Upper lobe of right lung (tissue), 1 donor: ENCODE data around the gene FRYL. TPM values are rescaled to one million over a fixed set of nuclear protein-coding genes. Genes with fewer than 3 reads are reported as not detected.
A peak's percentile ranks its signal among the peaks of the same experiment; 100 is the strongest.
"Not testable (repeated sequence)": the region's sequence is repeated elsewhere in the genome, so short reads cannot be mapped to it uniquely, and the experiment has no call there.

Experiments used
- ATAC-seq: fragments of 200-7000 bp; cut with Tn5 transposase; one replicate; pipeline ENCODE4 v1.9.1; 2020; ENCODE audit warnings: mild to moderate bottlenecking, moderate library complexity
- DNase-seq: peaks from one replicate; pipeline ENCODE4 v3.0.0-alpha.2; 2020
- H3K27ac ChIP-seq: fragments of 200-600 bp; one replicate; pipeline ENCODE4 v1.8.0; 2022
- H3K27me3 ChIP-seq: fragments of 200-600 bp; one replicate; pipeline ENCODE4 v1.8.0; 2022; ENCODE audit warnings: mild to moderate bottlenecking
- H3K36me3 ChIP-seq: fragments of 200-600 bp; one replicate; pipeline ENCODE4 v1.8.0; 2022
- H3K4me1 ChIP-seq: fragments of 200-600 bp; one replicate; pipeline ENCODE4 v1.8.0; 2022
- H3K4me3 ChIP-seq: fragments of 200-600 bp; one replicate; pipeline ENCODE4 v1.8.0; 2022; ENCODE audit warnings: mild to moderate bottlenecking
- H3K9me3 ChIP-seq: fragments of 200-600 bp; one replicate; pipeline ENCODE4 v1.8.0; 2022
- CTCF ChIP-seq: fragments of 200-600 bp; IDR thresholded peaks from one replicate; pipeline ENCODE4 v1.8.0; 2022; ENCODE audit warnings: antibody characterized with exemption
- intact Hi-C: fragments of 100-400 bp; cut with DNase I; formaldehyde crosslinking; loops from one replicate; pipeline ENCODE4 v1.11.0; 2022
- total RNA-seq: library from RNA; stranded (reverse); fragmentation: NEBNext Ultra II Directional; extraction: Animal tissue kit (Norgen Biotek cat#: 25700); gene quantifications from one replicate; pipeline ENCODE4 v1.2.1, GENCODE V29; 2021
- donor health status: DM: no; HTN: yes; CAD: no; lungs with severe emphysema.

FRYL gene
- total RNA-seq, 1 donor from 2014 or later: 71.9 TPM

GRCh38 chr4:48686369-48686768, 93.7 kb downstream of the FRYL start:
- H3K9me3 ChIP-seq: no peaks in the 10 kb centered on the region
- no peak for ATAC-seq
- H3K36me3 ChIP-seq: no peaks in the 10 kb centered on the region
- intact Hi-C loops: no loop called here
- H3K27me3 ChIP-seq: no peaks in the 10 kb centered on the region
- H3K27ac ChIP-seq: no peak overlapping the region
- H3K4me1 ChIP-seq: peaks cover 18% of the 10 kb centered on the region
- DNase-seq: no peak
- TF ChIP-seq CTCF: no peak
- no peak overlapping the region for H3K4me3 ChIP-seq

GRCh38 chr4:48683784-48684666, 96.1 kb downstream of the FRYL start:
- no peak overlapping the region for H3K27ac ChIP-seq

GRCh38 chr4:48682870-48683269, 97.2 kb downstream of the FRYL start:
- intact Hi-C loops, DNase-seq: not testable (repeated sequence)

More at GRCh38 chr4:48683784-48684666, 96.1 kb downstream of the FRYL start:
- H3K4me1 ChIP-seq: peaks cover 23% of the 10 kb centered on the region
- DNase-seq: no peak
- no peaks in the 10 kb centered on the region for H3K9me3 ChIP-seq
- H3K36me3 ChIP-seq: no peaks in the 10 kb centered on the region
- no peak overlapping the region for H3K4me3 ChIP-seq
- H3K27me3 ChIP-seq: no peaks in the 10 kb centered on the region
- intact Hi-C loops: no loop called here
- no peak for TF ChIP-seq CTCF
- peak; percentile 51 for ATAC-seq

GRCh38 chr4:48681856-48682255, 98.2 kb downstream of the FRYL start:
- H3K4me1 ChIP-seq: peaks cover 23% of the 10 kb centered on the region
- DNase-seq (no peak), ATAC-seq (peak; percentile 48)
- no peaks in the 10 kb centered on the region for H3K36me3 ChIP-seq
- no peaks in the 10 kb centered on the region for H3K27me3 ChIP-seq
- H3K27ac ChIP-seq: no peak overlapping the region
- TF ChIP-seq CTCF: peak; percentile 50
- intact Hi-C loops: no loop called here
- no peaks in the 10 kb centered on the region for H3K9me3 ChIP-seq
- no peak overlapping the region for H3K4me3 ChIP-seq

More at GRCh38 chr4:48682870-48683269, 97.2 kb downstream of the FRYL start:
- H3K27me3 ChIP-seq, H3K4me3 ChIP-seq, H3K27ac ChIP-seq, H3K36me3 ChIP-seq, H3K9me3 ChIP-seq, ATAC-seq: not testable (repeated sequence)
- peaks cover 23% of the 10 kb centered on the region for H3K4me1 ChIP-seq

GRCh38 chr4:48680848-48681568, 99.1 kb downstream of the FRYL start:
- Histone ChIP-seq H3K4me1 (peaks cover 23% of the 10 kb centered on the region), H3K9me3 (no peaks in the 10 kb centered on the region), H3K36me3 (no peaks in the 10 kb centered on the region), H3K27me3 (no peaks in the 10 kb centered on the region), H3K27ac (no peak overlapping the region), H3K4me3 (no peak overlapping the region)
- no peak for ATAC-seq
- no peak for DNase-seq
- TF ChIP-seq CTCF: no peak
- intact Hi-C loops: no loop called here

GRCh38 chr4:48673537-48673936, 106.5 kb downstream of the FRYL start:
- Histone ChIP-seq H3K4me1 (peaks cover 5% of the 10 kb centered on the region), H3K9me3 (no peaks in the 10 kb centered on the region)
- ATAC-seq: no peak

More at GRCh38 chr4:48673537-48673936, 106.5 kb downstream of the FRYL start:
- no peak for DNase-seq
- intact Hi-C loops: no loop called here
- Histone ChIP-seq H3K36me3 (no peaks in the 10 kb centered on the region), H3K27me3 (no peaks in the 10 kb centered on the region), H3K27ac (no peak overlapping the region), H3K4me3 (no peak overlapping the region)
- no peak for TF ChIP-seq CTCF
